T-helper 1 cell treated with Interleukin-12 subunit alpha and Interleukin-12 subunit beta and Interleukin-4 antibody, amounts not matched to agents 30 ng/mL and 1 ng/mL, for 36 hours (primary cell): Measurements from ENCODE around the gene ZNF80. TPM values are rescaled to one million over a fixed set of nuclear protein-coding genes. Genes with fewer than 3 reads are reported as not detected.
"Not testable (repeated sequence)": the region's sequence is repeated elsewhere in the genome, so short reads cannot be mapped to it uniquely, and the experiment has no call there.

Experiments used
- intact Hi-C: fragments of 100-400 bp; cut with micrococcal nuclease; formaldehyde crosslinking; loops from one replicate; pipeline ENCODE4 v1.15.1; 2024
- total RNA-seq: library from RNA; stranded (reverse); gene quantifications from 2 replicates; pipeline ENCODE4 v1.2.3, GENCODE V29; 2022

ZNF80 gene
- total RNA-seq: 0.32 and 0.39 TPM in 2 replicates

GRCh38 chr3:114237478-114237877 lies at the start of gene ZNF80:
Gene ZNF80, minus strand, starts transcription at chr3:114237578. Its CDS starts 504 bp downstream, at chr3:114237074.
- intact Hi-C loops: not testable (repeated sequence)

GRCh38 chr3:114286266-114286665 lies 48.9 kb upstream of the ZNF80 start:
- intact Hi-C loops: no loop called here

- intact Hi-C loops: no loop called here
Measured at GRCh38 chr3:114285648-114286230, 48.4 kb upstream of the ZNF80 start.

- intact Hi-C loops: no loop called here
Measured at GRCh38 chr3:114284644-114285043, 47.3 kb upstream of the ZNF80 start.

- intact Hi-C loops: not testable (repeated sequence)
Measured at GRCh38 chr3:114276856-114277255, 39.5 kb upstream of the ZNF80 start.

- intact Hi-C loops: no loop called here
Measured at GRCh38 chr3:114274929-114275328, 37.6 kb upstream of the ZNF80 start.

- intact Hi-C loops: no loop called here
Measured at GRCh38 chr3:114272271-114272670, 34.9 kb upstream of the ZNF80 start.

GRCh38 chr3:114270019-114270418 lies 32.6 kb upstream of the ZNF80 start:
- intact Hi-C loops: no loop called here

- intact Hi-C loops: no loop called here
Measured at GRCh38 chr3:114260152-114260551, 22.8 kb upstream of the ZNF80 start.

- intact Hi-C loops: no loop called here
Measured at GRCh38 chr3:114259566-114259965, 22.2 kb upstream of the ZNF80 start.

GRCh38 chr3:114253505-114253904 lies 16.1 kb upstream of the ZNF80 start:
- intact Hi-C loops: no loop called here

GRCh38 chr3:114252954-114253353 lies 15.6 kb upstream of the ZNF80 start:
- intact Hi-C loops: no loop called here

- intact Hi-C loops: loop anchor here (1.0 to 2.0 kb wide), 3 partner anchors 20 to 48 kb away; no protein-coding TSS in a partner anchor
Measured at GRCh38 chr3:114242947-114243346, 5.6 kb upstream of the ZNF80 start.

GRCh38 chr3:114241262-114241661 lies 3.9 kb upstream of the ZNF80 start:
- intact Hi-C loops: no loop called here

- intact Hi-C loops: not testable (repeated sequence)
Measured at GRCh38 chr3:114238146-114238785, 888 bp upstream of the ZNF80 start.

- intact Hi-C loops: no loop called here
Measured at GRCh38 chr3:114235431-114235830, 1.9 kb downstream of the ZNF80 start.

GRCh38 chr3:114234745-114235144 lies 2.6 kb downstream of the ZNF80 start:
- intact Hi-C loops: no loop called here

GRCh38 chr3:114231616-114232015 lies 5.8 kb downstream of the ZNF80 start:
- intact Hi-C loops: no loop called here

- intact Hi-C loops: no loop called here
Measured at GRCh38 chr3:114227076-114227475, 10.3 kb downstream of the ZNF80 start.

- intact Hi-C loops: no loop called here
Measured at GRCh38 chr3:114226313-114226712, 11.1 kb downstream of the ZNF80 start.

GRCh38 chr3:114223143-114223542 lies 14.2 kb downstream of the ZNF80 start:
- intact Hi-C loops: loop anchor here (1.0 kb wide), 3 partner anchors 8 to 115 kb away; no protein-coding TSS in a partner anchor

- intact Hi-C loops: no loop called here
Measured at GRCh38 chr3:114221881-114222264, 15.5 kb downstream of the ZNF80 start.
